HepG2 (cell line): ENCODE data around the gene RPLP2. TPM values are rescaled to one million over a fixed set of nuclear protein-coding genes. Genes with fewer than 3 reads are reported as not detected.
A peak's percentile ranks its signal among the peaks of the same experiment; 100 is the strongest.

Source experiments
- AHDC1 ChIP-seq: sonication (generic); formaldehyde crosslinking; IDR thresholded peaks from 2 replicates; pipeline ENCODE4 v1.5.1; 2020; ENCODE audit warnings: mild to moderate bottlenecking, missing genetic modification reagents, borderline replicate concordance
- E2F1 ChIP-seq: sonication (generic); formaldehyde crosslinking; IDR thresholded peaks from 2 replicates; pipeline ENCODE4 v1.5.0; 2020; ENCODE audit warnings: missing genetic modification reagents
- HDAC1 ChIP-seq: sonication (generic); formaldehyde crosslinking; IDR thresholded peaks from 2 replicates; pipeline ENCODE4 v1.5.1; 2020; ENCODE audit warnings: mild to moderate bottlenecking, missing genetic modification reagents
- HNF4G ChIP-seq, 2 experiments: sonication (generic) in 1 of 2; formaldehyde crosslinking in 1 of 2; IDR thresholded peaks; 2 replicates each; pipeline versions ENCODE4 v1.4.0 to v1.6.1; 2011 to 2020; ENCODE audit warnings: borderline replicate concordance in 2 of 2, low read depth in 2 of 2, mild to moderate bottlenecking in 2 of 2, low read length in 1 of 2, missing genetic modification reagents in 1 of 2, moderate library complexity in 1 of 2
- HNRNPLL ChIP-seq: fragments of 200-400 bp; formaldehyde crosslinking; IDR thresholded peaks from 2 replicates; pipeline ENCODE4 v1.6.1; 2017; ENCODE audit warnings: mild to moderate bottlenecking, low read depth, low read length; ENCODE audit not compliant: poor library complexity, severe bottlenecking
- MYPOP ChIP-seq: sonication (generic); formaldehyde crosslinking; IDR thresholded peaks from 2 replicates; pipeline ENCODE4 v1.8.1; 2023; ENCODE audit warnings: mild to moderate bottlenecking, moderate library complexity, missing genetic modification reagents
- NR2C2 ChIP-seq: sonication (generic); formaldehyde crosslinking; IDR thresholded peaks from 2 replicates; pipeline ENCODE4 v1.4.0; 2020; ENCODE audit warnings: missing genetic modification reagents, mild to moderate bottlenecking, moderate library complexity, borderline replicate concordance
- PAXIP1 ChIP-seq: sonication (generic); formaldehyde crosslinking; conservative IDR thresholded peaks from 2 replicates; pipeline ENCODE4 v1.4.0; 2020; ENCODE audit warnings: mild to moderate bottlenecking, missing genetic modification reagents, moderate library complexity
- PHF21A ChIP-seq: sonication (generic); formaldehyde crosslinking; IDR thresholded peaks from 2 replicates; pipeline ENCODE4 v1.5.0; 2020; ENCODE audit warnings: mild to moderate bottlenecking, missing genetic modification reagents
- POLR2AphosphoS5 ChIP-seq: IDR thresholded peaks from 2 replicates; pipeline ENCODE4 v1.6.1; 2012; ENCODE audit warnings: low read depth, low read length
- POLR2G ChIP-seq: fragments of 200-400 bp; formaldehyde crosslinking; IDR thresholded peaks from 2 replicates; pipeline ENCODE4 v1.6.1; 2018; ENCODE audit warnings: mild to moderate bottlenecking, low read depth, low read length, moderate library complexity
- SAP130 ChIP-seq: IDR thresholded peaks from 2 replicates; pipeline ENCODE4 v1.6.1; 2016; ENCODE audit warnings: low read depth
- SP5 ChIP-seq: IDR thresholded peaks from 2 replicates; pipeline ENCODE4 v1.6.1; 2016; ENCODE audit warnings: low read depth, borderline replicate concordance
- ZBTB7B ChIP-seq: sonication (generic); formaldehyde crosslinking; IDR thresholded peaks from 2 replicates; pipeline ENCODE4 v1.4.0; 2020; ENCODE audit warnings: missing genetic modification reagents
- ZFP82 ChIP-seq: sonication (generic); formaldehyde crosslinking; IDR thresholded peaks from 2 replicates; pipeline ENCODE4 v1.5.1; 2020; ENCODE audit warnings: mild to moderate bottlenecking, missing genetic modification reagents, borderline replicate concordance
- ZNF777 ChIP-seq: sonication (generic); formaldehyde crosslinking; IDR thresholded peaks from 2 replicates; pipeline ENCODE4 v1.4.0; 2020; ENCODE audit warnings: missing genetic modification reagents
- polyA plus RNA-seq, 8 experiments: library from polyadenylated mRNA; depleted of rRNA in 3 of 8; stranded (reverse) in 7 of 8; unstranded in 1 of 8; fragments of >200 nt; fragmentation: Illumina TruSeq in 4 of 8; extraction: Trizol in 4 of 8; gene quantifications; 2 replicates each; pipeline versions ENCODE4 v1.2.1 to v1.2.3, GENCODE V29; 2011 to 2016; ENCODE audit warnings: low read depth in 4 of 8, missing spikeins in 1 of 8, mixed read lengths in 1 of 8; ENCODE audit not compliant: insufficient read depth in 1 of 8
- total RNA-seq, 5 experiments: library from RNA; depleted of rRNA; stranded (reverse); fragments of >200 nt; fragmentation: Illumina TruSeq; extraction: Trizol; gene quantifications; 2 replicates each; pipeline ENCODE4 v1.2.3, GENCODE V29; 2016; ENCODE audit warnings: low read depth in 1 of 5

Gene RPLP2
- total and polyA plus RNA-seq, 2 of the 13 experiments (the other 11 are each of a cell fraction or from before 2014, with no cell fraction given): 978 to 2,106 TPM

- TF ChIP-seq SP5 (CRISPR knock-in tag): peak; percentile 30; the same call in 1 of the 2 replicates
- no peak for TF ChIP-seq E2F1 (CRISPR knock-in tag)
- peak; percentile 62; the same call in 1 of the 2 replicates for TF ChIP-seq NR2C2 (CRISPR knock-in tag)
- no peak; the same call in 1 of the 2 replicates for TF ChIP-seq POLR2G
- TF ChIP-seq PAXIP1 (CRISPR knock-in tag): 0 out of 2 replicates have a peak, but pooled peaks have one; percentile 18
- TF ChIP-seq HNF4G (IDR thresholded peaks at IDR 0.05; ENCODE audit: borderline replicate concordance, low read depth, low read length): peak; percentile 10; the same call in 1 of the 2 replicates
- TF ChIP-seq HNF4G (CRISPR knock-in tag; IDR thresholded peaks at IDR 0.05; ENCODE audit: borderline replicate concordance, low read depth): no peak
- peak; percentile 45; the same call in 1 of the 2 replicates for TF ChIP-seq POLR2AphosphoS5
- TF ChIP-seq ZBTB7B (CRISPR knock-in tag): peak; percentile 9; the same call in 1 of the 2 replicates
- peak; percentile 40; the same call in 1 of the 2 replicates for TF ChIP-seq ZFP82 (CRISPR knock-in tag)
- peak; percentile 16 for TF ChIP-seq HNRNPLL
- peak; percentile 48; the same call in 1 of the 2 replicates for TF ChIP-seq AHDC1 (CRISPR knock-in tag)
- TF ChIP-seq ZNF777 (CRISPR knock-in tag): no peak
- TF ChIP-seq MYPOP: peak; percentile 57; the same call in 1 of the 2 replicates
- peak; percentile 59 for TF ChIP-seq SAP130
- TF ChIP-seq HDAC1 (CRISPR knock-in tag): peak; percentile 20; the same call in 1 of the 2 replicates
- TF ChIP-seq PHF21A (CRISPR knock-in tag): 0 out of 2 replicates have a peak, but pooled peaks have one; percentile 8
Observed at GRCh38 chr11:819943-820649, 10.3 kb downstream of the RPLP2 start (continued).
